ENCODE data around the gene KLHL15.

DNA sequence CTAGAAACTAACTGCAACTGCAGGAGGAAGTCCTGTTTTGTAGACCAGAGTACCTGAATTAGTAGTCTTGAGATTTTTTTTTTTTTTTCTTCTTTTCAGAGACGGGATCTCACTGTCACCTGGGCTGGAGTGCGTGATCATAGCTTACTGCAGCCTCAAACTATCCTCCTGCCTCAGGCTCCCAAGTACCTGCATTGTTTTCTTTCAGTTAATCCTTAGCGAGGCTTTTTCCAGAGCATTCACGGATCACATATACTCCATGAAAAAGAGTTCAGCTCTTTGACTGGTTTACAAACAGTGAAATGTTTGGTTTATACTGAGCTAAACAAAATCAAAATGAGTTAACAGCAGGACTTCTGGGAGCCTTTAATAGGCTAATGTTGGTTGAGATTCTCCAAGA is 45.8 kb downstream of the KLHL15 start:
- TF ChIP-seq, protein P1, sequence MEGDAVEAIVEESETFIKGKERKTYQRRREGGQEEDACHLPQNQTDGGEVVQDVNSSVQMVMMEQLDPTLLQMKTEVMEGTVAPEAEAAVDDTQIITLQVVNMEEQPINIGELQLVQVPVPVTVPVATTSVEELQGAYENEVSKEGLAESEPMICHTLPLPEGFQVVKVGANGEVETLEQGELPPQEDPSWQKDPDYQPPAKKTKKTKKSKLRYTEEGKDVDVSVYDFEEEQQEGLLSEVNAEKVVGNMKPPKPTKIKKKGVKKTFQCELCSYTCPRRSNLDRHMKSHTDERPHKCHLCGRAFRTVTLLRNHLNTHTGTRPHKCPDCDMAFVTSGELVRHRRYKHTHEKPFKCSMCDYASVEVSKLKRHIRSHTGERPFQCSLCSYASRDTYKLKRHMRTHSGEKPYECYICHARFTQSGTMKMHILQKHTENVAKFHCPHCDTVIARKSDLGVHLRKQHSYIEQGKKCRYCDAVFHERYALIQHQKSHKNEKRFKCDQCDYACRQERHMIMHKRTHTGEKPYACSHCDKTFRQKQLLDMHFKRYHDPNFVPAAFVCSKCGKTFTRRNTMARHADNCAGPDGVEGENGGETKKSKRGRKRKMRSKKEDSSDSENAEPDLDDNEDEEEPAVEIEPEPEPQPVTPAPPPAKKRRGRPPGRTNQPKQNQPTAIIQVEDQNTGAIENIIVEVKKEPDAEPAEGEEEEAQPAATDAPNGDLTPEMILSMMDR (IDR thresholded peaks at IDR 0.05): no peak
- TF ChIP-seq POLR2A (IDR thresholded peaks at IDR 0.05) (no peak), POLR2AphosphoS5 (IDR thresholded peaks at IDR 0.05) (no peak)
